Smooth muscle cell (in vitro differentiated cells): ENCODE results near the gene GORASP2. TPM values are rescaled to one million over a fixed set of nuclear protein-coding genes. Genes with fewer than 3 reads are reported as not detected.

ENCODE experiments used
- DNase-seq: peaks from one replicate; lab custom pipeline; 2025; ENCODE audit not compliant: unreplicated experiment; lab: John Stamatoyannopoulos, UW
- H2AFZ ChIP-seq: fragments of 200-600 bp; sonication (generic); 2 replicates; pipeline ENCODE4 v1.6.0; 2016; ENCODE audit warnings: antibody characterized with exemption, low read depth, mild to moderate bottlenecking
- H3F3A ChIP-seq: fragments of 200-600 bp; sonication (generic); 2 replicates; pipeline ENCODE4 v1.6.0; 2017; ENCODE audit warnings: antibody characterized with exemption, low read depth
- H3K27ac ChIP-seq: fragments of 200-600 bp; sonication (generic); 2 replicates; pipeline ENCODE4 v1.5.1; 2016; ENCODE audit warnings: low read depth, mild to moderate bottlenecking
- H3K27me3 ChIP-seq: fragments of 200-600 bp; sonication (generic); 2 replicates; pipeline ENCODE4 v1.6.1; 2016; ENCODE audit warnings: low read depth, mild to moderate bottlenecking
- H3K36me3 ChIP-seq: fragments of 200-600 bp; sonication (generic); 2 replicates; pipeline ENCODE4 v1.5.1; 2016; ENCODE audit warnings: low read depth
- H3K4me1 ChIP-seq: fragments of 200-600 bp; sonication (generic); 2 replicates; pipeline ENCODE4 v1.5.1; 2016; ENCODE audit warnings: low read depth
- H3K4me2 ChIP-seq: fragments of 200-600 bp; sonication (generic); 2 replicates; pipeline ENCODE4 v1.6.0; 2016; ENCODE audit warnings: mild to moderate bottlenecking
- H3K4me3 ChIP-seq: fragments of 200-600 bp; sonication (generic); 2 replicates; pipeline ENCODE4 v1.5.1; 2016; ENCODE audit warnings: mild to moderate bottlenecking
- H3K79me2 ChIP-seq: fragments of 200-600 bp; sonication (generic); 2 replicates; pipeline ENCODE4 v1.6.0; 2016; ENCODE audit warnings: low read depth, mild to moderate bottlenecking
- H3K9ac ChIP-seq: fragments of 200-600 bp; sonication (generic); 2 replicates; pipeline ENCODE4 v1.6.0; 2016; ENCODE audit warnings: low read depth
- H3K9me3 ChIP-seq: fragments of 200-600 bp; sonication (generic); replicated peaks from 2 replicates; pipeline ENCODE4 v1.5.1; 2016; ENCODE audit warnings: low read depth
- H4K20me1 ChIP-seq: fragments of 200-600 bp; sonication (generic); 2 replicates; pipeline ENCODE4 v1.6.0; 2016; ENCODE audit warnings: low read depth
- CTCF ChIP-seq: fragments of 200-600 bp; sonication (generic); IDR thresholded peaks from 2 replicates; pipeline ENCODE4 v1.5.1; 2017; ENCODE audit warnings: borderline replicate concordance, mild to moderate bottlenecking, antibody characterized with exemption; ENCODE audit not compliant: insufficient read depth, poor library complexity, severe bottlenecking
- WGBS: methylation state at CpG from one replicate; pipeline ENCODE4 v1.1.7; 2016; ENCODE audit warnings: low lambda C conversion rate; 5-methylcytosine and 5-hydroxymethylcytosine counted together
- polyA plus RNA-seq: library from polyadenylated mRNA; unstranded; fragments of >200 nt; fragmentation: Nextera tagmentation; extraction: Ambion mirVana; gene quantifications from 2 replicates; pipeline ENCODE4 v1.2.1, GENCODE V29; 2016
- total RNA-seq: library from RNA; depleted of rRNA; stranded (reverse); fragments of >200 nt; gene quantifications from 2 replicates; pipeline ENCODE4 v1.2.3, GENCODE V29; 2014

Gene GORASP2
- total and polyA plus RNA-seq, 2 experiments from 2014 or later: 66.2 to 123 TPM

- peaks cover 9% of the 10 kb centered on the region for H3F3A ChIP-seq
- no peak for TF ChIP-seq CTCF
- peak overlapping the region; percentile 82 for H3K4me3 ChIP-seq
- no peaks in the 10 kb centered on the region for H3K36me3 ChIP-seq
- DNase-seq: no peak
- 80% methylated on average over 20 of the region's 20 CpGs for WGBS
- H3K79me2 ChIP-seq: no peaks in the 10 kb centered on the region
- peaks cover 6% of the 10 kb centered on the region for H4K20me1 ChIP-seq
- no peak overlapping the region for H2AFZ ChIP-seq
- no peaks in the 10 kb centered on the region for H3K4me1 ChIP-seq
- no peaks in the 10 kb centered on the region for H3K27me3 ChIP-seq
- peak overlapping the region; percentile 99 for H3K4me2 ChIP-seq
- no peak overlapping the region for H3K27ac ChIP-seq
- H3K9me3 ChIP-seq: no peaks in the 10 kb centered on the region
- no peak overlapping the region for H3K9ac ChIP-seq
These were observed 43.5 kb downstream of the GORASP2 start for GRCh38 chr2:170972296-170973224.

- H3K79me2 ChIP-seq: no peaks in the 10 kb centered on the region
- H3K9me3 ChIP-seq: no peaks in the 10 kb centered on the region
- DNase-seq: no peak
- TF ChIP-seq CTCF: no peak
- WGBS: 21% methylated on average over 12 of the region's 12 CpGs
- H3K4me3 ChIP-seq: peak overlapping the region; percentile 82
- no peaks in the 10 kb centered on the region for H3K4me1 ChIP-seq
- H3K9ac ChIP-seq: no peak overlapping the region
- H2AFZ ChIP-seq: no peak overlapping the region
- H4K20me1 ChIP-seq: peaks cover 6% of the 10 kb centered on the region
- peaks cover 9% of the 10 kb centered on the region for H3F3A ChIP-seq
- H3K27ac ChIP-seq: no peak overlapping the region
- H3K4me2 ChIP-seq: peak overlapping the region; percentile 99
- H3K27me3 ChIP-seq: no peaks in the 10 kb centered on the region
- H3K36me3 ChIP-seq: no peaks in the 10 kb centered on the region
These were observed 44.1 kb downstream of the GORASP2 start for GRCh38 chr2:170973225-170973491.

- no peaks in the 10 kb centered on the region for H3K79me2 ChIP-seq
- peak; percentile 87 for TF ChIP-seq CTCF
- no peaks in the 10 kb centered on the region for H3K27me3 ChIP-seq
- no peak overlapping the region for H3K27ac ChIP-seq
- DNase-seq: peak; percentile 38
- H3F3A ChIP-seq: peaks cover 9% of the 10 kb centered on the region
- H4K20me1 ChIP-seq: peaks cover 5% of the 10 kb centered on the region
- no peaks in the 10 kb centered on the region for H3K4me1 ChIP-seq
- H3K4me3 ChIP-seq: peak overlapping the region; percentile 82
- peak overlapping the region; percentile 99 for H3K4me2 ChIP-seq
- no peaks in the 10 kb centered on the region for H3K36me3 ChIP-seq
- H3K9ac ChIP-seq: peak overlapping the region; percentile 63
- peak overlapping the region; percentile 48 for H2AFZ ChIP-seq
- WGBS: 23% methylated on average over 62 of the region's 67 CpGs
- H3K9me3 ChIP-seq: no peaks in the 10 kb centered on the region
These were observed 44.6 kb downstream of the GORASP2 start for GRCh38 chr2:170973492-170974303.
